CD4-positive, alpha-beta T cell treated with Interleukin-6 for 4 hours (primary cell): ENCODE measurements around the gene SEMA4C.
A peak's percentile ranks its signal among the peaks of the same experiment; 100 is the strongest.

Experiments
- DNase-seq: peaks from one replicate; pipeline ENCODE4 v3.0.0-alpha.2; 2020; ENCODE audit warnings: mixed read lengths

Gene SEMA4C

GRCh38 chr2:96879545-96880040, 9.7 kb upstream of the SEMA4C start:
- DNase-seq: no peak

GRCh38 chr2:96878796-96879544, 9.1 kb upstream of the SEMA4C start:
- no peak for DNase-seq

GRCh38 chr2:96878171-96878570, 8.3 kb upstream of the SEMA4C start:
- no peak for DNase-seq

GRCh38 chr2:96877631-96878092, 7.8 kb upstream of the SEMA4C start:
- no peak for DNase-seq

GRCh38 chr2:96877042-96877451, 7.2 kb upstream of the SEMA4C start:
- no peak for DNase-seq

- DNase-seq: no peak
Observed at GRCh38 chr2:96876269-96877041, 6.6 kb upstream of the SEMA4C start.

- DNase-seq: no peak
Observed at GRCh38 chr2:96875498-96876268, 5.8 kb upstream of the SEMA4C start.

GRCh38 chr2:96874198-96874831, 4.4 kb upstream of the SEMA4C start:
- DNase-seq: peak; percentile 10

- no peak for DNase-seq
Observed at GRCh38 chr2:96873651-96874096, 3.8 kb upstream of the SEMA4C start.

- no peak for DNase-seq
Observed at GRCh38 chr2:96872591-96873349, 2.9 kb upstream of the SEMA4C start.

GRCh38 chr2:96870626-96871255, 861 bp upstream of the SEMA4C start:
- DNase-seq: peak; percentile 77

GRCh38 chr2:96869281-96869821, 529 bp downstream of the SEMA4C start:
- no peak for DNase-seq

- peak; percentile 70 for DNase-seq
Observed at GRCh38 chr2:96868555-96869280, 1.2 kb downstream of the SEMA4C start.

- DNase-seq: peak; percentile 16
Observed at GRCh38 chr2:96867756-96868554, 1.9 kb downstream of the SEMA4C start.

GRCh38 chr2:96866986-96867755, 2.7 kb downstream of the SEMA4C start:
- DNase-seq: peak; percentile 5

GRCh38 chr2:96866586-96866985, 3.3 kb downstream of the SEMA4C start:
- DNase-seq: no peak

GRCh38 chr2:96866149-96866548, 3.7 kb downstream of the SEMA4C start:
- DNase-seq: no peak

GRCh38 chr2:96865654-96866053, 4.2 kb downstream of the SEMA4C start:
- DNase-seq: no peak
